DMS79 treated with DMSO at 0.1 percent for 48 hours (cell line): ENCODE measurements around the gene CFDP1.

ENCODE experiments used
- DNase-seq: peaks from one replicate; lab custom pipeline; 2025; lab: John Stamatoyannopoulos, UW

The CFDP1 gene

GRCh38 chr16:75265911-75266701 lies 167.2 kb downstream of the CFDP1 start:
- no peak for DNase-seq

- no peak for DNase-seq
Measured at GRCh38 chr16:75264999-75265910, 168.0 kb downstream of the CFDP1 start.

GRCh38 chr16:75264457-75264998 lies 168.8 kb downstream of the CFDP1 start:
- no peak for DNase-seq

- DNase-seq, result no peak
Measured at GRCh38 chr16:75263963-75264445, 169.3 kb downstream of the CFDP1 start.

GRCh38 chr16:75263291-75263962 lies 169.9 kb downstream of the CFDP1 start:
- no peak for DNase-seq

GRCh38 chr16:75262800-75263127 lies 170.5 kb downstream of the CFDP1 start:
- no peak for DNase-seq

- DNase-seq, result no peak
Measured at GRCh38 chr16:75262104-75262799, 171.1 kb downstream of the CFDP1 start.

- no peak for DNase-seq
Measured at GRCh38 chr16:75261590-75262078, 171.7 kb downstream of the CFDP1 start.

- DNase-seq, result no peak
Measured at GRCh38 chr16:75260851-75261589, 172.3 kb downstream of the CFDP1 start.

- no peak for DNase-seq
Measured at GRCh38 chr16:75258807-75259141, 174.5 kb downstream of the CFDP1 start.

GRCh38 chr16:75257886-75258806 lies 175.2 kb downstream of the CFDP1 start:
- DNase-seq, result no peak

- DNase-seq, result no peak
Measured at GRCh38 chr16:75256696-75257343, 176.5 kb downstream of the CFDP1 start.

- DNase-seq, result no peak
Measured at GRCh38 chr16:75256059-75256571, 177.2 kb downstream of the CFDP1 start.

- DNase-seq, result no peak
Measured at GRCh38 chr16:75254359-75254837, 178.9 kb downstream of the CFDP1 start.

GRCh38 chr16:75252946-75253911 lies 180.1 kb downstream of the CFDP1 start:
- no peak for DNase-seq

- DNase-seq, result no peak
Measured at GRCh38 chr16:75252049-75252864, 181.0 kb downstream of the CFDP1 start.
